ENCODE data around the gene AFF2. TPM values are rescaled to one million over a fixed set of nuclear protein-coding genes. Genes with fewer than 3 reads are reported as not detected.

AFF2 gene
- total RNA-seq, 1 donor from 2014 or later = 0.27 TPM

DNA sequence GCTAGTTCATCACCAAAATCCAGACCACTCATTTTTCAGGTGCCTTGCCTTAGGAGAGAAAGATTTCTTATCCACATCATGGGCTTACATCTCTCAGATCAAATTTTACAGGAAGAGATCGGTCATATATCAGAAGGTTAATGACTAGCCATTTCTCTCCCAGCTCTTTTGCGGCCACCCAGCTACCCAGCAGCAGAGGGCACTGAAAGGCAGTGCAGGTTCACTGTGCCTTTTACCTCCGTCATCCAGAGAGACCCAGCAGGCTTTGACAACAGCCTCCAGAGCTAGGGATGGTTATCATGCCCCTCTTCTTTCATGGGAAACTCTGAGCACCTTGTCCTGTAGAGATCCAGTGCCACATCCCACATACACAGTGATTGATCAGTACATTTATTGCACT is 384.8 kb downstream of the AFF2 start:
- no peak for TF ChIP-seq CTCF (IDR thresholded peaks at IDR 0.05; ENCODE audit: borderline replicate concordance)
- no peak overlapping the region for H3K27ac ChIP-seq (replicated peaks)
- intact Hi-C loops (cut with micrococcal nuclease) = no loop called here
- no peaks in the 10 kb centered on the region for H3K27me3 ChIP-seq (ENCODE audit: low read depth)
- H3K4me3 ChIP-seq = no peak overlapping the region
- no peaks in the 10 kb centered on the region for H3K36me3 ChIP-seq
- DNase-seq = no peak
- H3K4me1 ChIP-seq = no peaks in the 10 kb centered on the region
- H3K9me3 ChIP-seq (replicated peaks) = no peaks in the 10 kb centered on the region

GRCh38 chrX:148893395-148893794 is 393.0 kb downstream of the AFF2 start:
- Histone ChIP-seq H3K27me3 (ENCODE audit: low read depth) (no peaks in the 10 kb centered on the region), H3K4me1 (no peaks in the 10 kb centered on the region), H3K27ac (replicated peaks) (no peak overlapping the region), H3K4me3 (no peak overlapping the region), H3K9me3 (replicated peaks) (no peaks in the 10 kb centered on the region), H3K36me3 (no peaks in the 10 kb centered on the region)
- TF ChIP-seq CTCF (IDR thresholded peaks at IDR 0.05; ENCODE audit: borderline replicate concordance) = no peak
- intact Hi-C loops (cut with micrococcal nuclease) = no loop called here
- DNase-seq = no peak

GRCh38 chrX:148902581-148902980 is 402.2 kb downstream of the AFF2 start:
- Histone ChIP-seq H3K36me3 (no peaks in the 10 kb centered on the region), H3K27me3 (ENCODE audit: low read depth) (no peaks in the 10 kb centered on the region), H3K4me1 (no peaks in the 10 kb centered on the region), H3K27ac (replicated peaks) (no peak overlapping the region), H3K4me3 (no peak overlapping the region), H3K9me3 (replicated peaks) (no peaks in the 10 kb centered on the region)
- DNase-seq = no peak
- intact Hi-C loops (cut with micrococcal nuclease) = no loop called here
- TF ChIP-seq CTCF (IDR thresholded peaks at IDR 0.05; ENCODE audit: borderline replicate concordance) = no peak

GRCh38 chrX:148903176-148903575 is 402.8 kb downstream of the AFF2 start:
- Histone ChIP-seq H3K36me3 (no peaks in the 10 kb centered on the region), H3K27ac (replicated peaks) (no peak overlapping the region), H3K4me1 (no peaks in the 10 kb centered on the region), H3K9me3 (replicated peaks) (no peaks in the 10 kb centered on the region), H3K27me3 (ENCODE audit: low read depth) (no peaks in the 10 kb centered on the region), H3K4me3 (no peak overlapping the region)
- TF ChIP-seq CTCF (IDR thresholded peaks at IDR 0.05; ENCODE audit: borderline replicate concordance) = no peak
- intact Hi-C loops (cut with micrococcal nuclease) = no loop called here
- no peak for DNase-seq

- intact Hi-C loops (cut with micrococcal nuclease) = no loop called here
- H3K27ac ChIP-seq (replicated peaks) = no peak overlapping the region
- no peaks in the 10 kb centered on the region for H3K4me1 ChIP-seq
- no peak for TF ChIP-seq CTCF (IDR thresholded peaks at IDR 0.05; ENCODE audit: borderline replicate concordance)
- no peaks in the 10 kb centered on the region for H3K36me3 ChIP-seq
- no peak for DNase-seq
- H3K9me3 ChIP-seq (replicated peaks) = no peaks in the 10 kb centered on the region
- H3K4me3 ChIP-seq = no peak overlapping the region
- no peaks in the 10 kb centered on the region for H3K27me3 ChIP-seq (ENCODE audit: low read depth)
Observed at GRCh38 chrX:148904421-148905111, 404.1 kb downstream of the AFF2 start.

All from left ventricle myocardium inferior (tissue), 1 donor.